CD8-positive, alpha-beta memory T cell (primary cell): ENCODE data around the gene AIG1. TPM values are rescaled to one million over a fixed set of nuclear protein-coding genes. Genes with fewer than 3 reads are reported as not detected.

Source experiments
- CTCF ChIA-PET: fragments of 350-600 bp; sonication (Branson Sonifier 250); formaldehyde crosslinking; loops from one replicate; lab custom pipeline; 2021; ENCODE audit warnings: antibody characterized with exemption; lab: Charles Lee
- POLR2A ChIA-PET: fragments of 350-600 bp; sonication (Branson Sonifier 250); formaldehyde crosslinking; loops from one replicate; lab custom pipeline; 2021; ENCODE audit warnings: antibody characterized with exemption; lab: Charles Lee
- DNase-seq, 5 donors: peaks; one replicate each; pipeline versions ENCODE4 v3.0.0 to v3.0.0-alpha.2; 2020 to 2022; ENCODE audit warnings: mixed read lengths in 1 of 5
- H3K27ac ChIP-seq: one replicate; pipeline ENCODE4 v1.7.0; 2013; ENCODE audit warnings: low read depth, mild to moderate bottlenecking, low read length, moderate library complexity
- H3K27me3 ChIP-seq: 2 replicates; pipeline ENCODE4 v1.7.0; 2013; ENCODE audit warnings: low read length, mild to moderate bottlenecking; ENCODE audit not compliant: insufficient read depth, poor library complexity, severe bottlenecking
- H3K36me3 ChIP-seq: 2 replicates; pipeline ENCODE4 v1.7.0; 2013; ENCODE audit warnings: mild to moderate bottlenecking, low read length, moderate library complexity; ENCODE audit not compliant: insufficient read depth
- H3K4me1 ChIP-seq: 2 replicates; pipeline ENCODE4 v1.7.0; 2013; ENCODE audit warnings: mild to moderate bottlenecking, low read length, moderate library complexity; ENCODE audit not compliant: insufficient read depth
- H3K4me3 ChIP-seq: 2 replicates; pipeline ENCODE4 v1.7.0; 2013; ENCODE audit warnings: mild to moderate bottlenecking, low read length
- H3K9me3 ChIP-seq: 2 replicates; pipeline ENCODE4 v1.7.0; 2013; ENCODE audit warnings: mild to moderate bottlenecking, low read length
- H3K27ac Mint-ChIP-seq, 8 donors: one replicate each; pipeline ENCODE4 v1.8.0; 2020 to 2021; ENCODE audit warnings: mixed read lengths in 8 of 8, mild to moderate bottlenecking in 6 of 8, inconsistent platforms in 3 of 8, moderate library complexity in 3 of 8
- H3K27me3 Mint-ChIP-seq, 2 donors: one replicate each; pipeline ENCODE4 v1.8.0; 2020 to 2021; ENCODE audit warnings: mixed read lengths in 2 of 2, mild to moderate bottlenecking in 1 of 2, moderate library complexity in 1 of 2
- H3K36me3 Mint-ChIP-seq, 3 donors: one replicate each; pipeline ENCODE4 v1.8.0; 2020 to 2021; ENCODE audit warnings: mixed read lengths in 3 of 3, inconsistent platforms in 1 of 3, mild to moderate bottlenecking in 1 of 3
- H3K4me1 Mint-ChIP-seq, 3 donors: one replicate each; pipeline ENCODE4 v1.8.0; 2020 to 2021; ENCODE audit warnings: mixed read lengths in 3 of 3, inconsistent platforms in 1 of 3, mild to moderate bottlenecking in 1 of 3
- H3K4me3 Mint-ChIP-seq, 7 donors: one replicate each; pipeline ENCODE4 v1.8.0; 2020 to 2021; ENCODE audit warnings: mixed read lengths in 7 of 7, mild to moderate bottlenecking in 6 of 7, moderate library complexity in 4 of 7, inconsistent platforms in 2 of 7
- H3K9me3 Mint-ChIP-seq, 5 donors: one replicate each; pipeline ENCODE4 v1.8.0; 2020 to 2022; ENCODE audit warnings: mixed read lengths in 5 of 5, mild to moderate bottlenecking in 3 of 5, moderate library complexity in 2 of 5, inconsistent platforms in 1 of 5
- polyA plus RNA-seq: library from polyadenylated mRNA; unstranded; fragments of 300-500 nt; fragmentation: Illumina TruSeq; gene quantifications from one replicate; pipeline ENCODE4 v1.2.3, GENCODE V29; 2021
- total RNA-seq, 2 experiments: library from RNA; stranded (reverse); gene quantifications; one replicate each; pipeline ENCODE4 v1.2.3, GENCODE V29; 2021

The AIG1 gene
- total and polyA plus RNA-seq, 3 experiments from 2014 or later, result 6.9 to 17.3 (median 8.2) TPM

- no peaks in the 10 kb centered on the region for H3K9me3 Mint-ChIP-seq
- no peak overlapping the region for H3K27ac Mint-ChIP-seq
- peaks cover 0 to 4% of the 10 kb centered on the region in 2 donors for H3K27me3 Mint-ChIP-seq
- ChIA-PET POLR2A (no interaction called here), CTCF (no interaction called here)
- DNase-seq, result no peak
- no peak overlapping the region for H3K4me3 Mint-ChIP-seq
- H3K36me3 ChIP-seq, result no peaks in the 10 kb centered on the region
- no peak overlapping the region for H3K27ac ChIP-seq
- H3K4me1 ChIP-seq, result no peaks in the 10 kb centered on the region
- no peaks in the 10 kb centered on the region for H3K9me3 ChIP-seq
- H3K4me3 ChIP-seq, result no peak overlapping the region
- H3K27me3 ChIP-seq, result no peaks in the 10 kb centered on the region
- H3K36me3 Mint-ChIP-seq, result peaks cover 0 to 7% (median 0%) of the 10 kb centered on the region in 3 donors
- no peaks in the 10 kb centered on the region for H3K4me1 Mint-ChIP-seq
These were observed 202.2 kb downstream of the AIG1 start for GRCh38 chr6:143262859-143263258.

GRCh38 chr6:143264379-143264778 lies 203.7 kb downstream of the AIG1 start:
- no peaks in the 10 kb centered on the region for H3K4me1 ChIP-seq
- no peaks in the 10 kb centered on the region for H3K9me3 Mint-ChIP-seq
- H3K27me3 ChIP-seq, result no peaks in the 10 kb centered on the region
- peaks cover 0 to 4% (median 0%) of the 10 kb centered on the region in 3 donors for H3K36me3 Mint-ChIP-seq
- POLR2A ChIA-PET, result no interaction called here
- H3K27me3 Mint-ChIP-seq, result peaks cover 0 to 4% of the 10 kb centered on the region in 2 donors
- H3K36me3 ChIP-seq, result no peaks in the 10 kb centered on the region
- H3K27ac ChIP-seq, result no peak overlapping the region
- CTCF ChIA-PET, result no interaction called here
- H3K27ac Mint-ChIP-seq, result no peak overlapping the region
- H3K4me3 Mint-ChIP-seq, result no peak overlapping the region
- no peaks in the 10 kb centered on the region for H3K9me3 ChIP-seq
- no peaks in the 10 kb centered on the region for H3K4me1 Mint-ChIP-seq
- DNase-seq, result no peak
- H3K4me3 ChIP-seq, result no peak overlapping the region

GRCh38 chr6:143264986-143265764 lies 204.5 kb downstream of the AIG1 start:
- no peak for DNase-seq
- ChIA-PET CTCF (no interaction called here), POLR2A (no interaction called here)
- no peaks in the 10 kb centered on the region for H3K36me3 ChIP-seq
- H3K4me3 Mint-ChIP-seq, result no peak overlapping the region
- H3K4me1 ChIP-seq, result no peaks in the 10 kb centered on the region
- no peaks in the 10 kb centered on the region for H3K4me1 Mint-ChIP-seq
- no peaks in the 10 kb centered on the region for H3K27me3 ChIP-seq
- H3K9me3 ChIP-seq, result no peaks in the 10 kb centered on the region
- H3K4me3 ChIP-seq, result no peak overlapping the region
- H3K36me3 Mint-ChIP-seq, result no peaks in the 10 kb centered on the region
- no peak overlapping the region for H3K27ac ChIP-seq
- H3K27ac Mint-ChIP-seq, result no peak overlapping the region
- H3K9me3 Mint-ChIP-seq, result no peaks in the 10 kb centered on the region
- H3K27me3 Mint-ChIP-seq, result peaks cover 0 to 4% of the 10 kb centered on the region in 2 donors

GRCh38 chr6:143267760-143268159 lies 207.1 kb downstream of the AIG1 start:
- no peaks in the 10 kb centered on the region for H3K4me1 Mint-ChIP-seq
- no peaks in the 10 kb centered on the region for H3K9me3 Mint-ChIP-seq
- no peak overlapping the region for H3K4me3 Mint-ChIP-seq
- H3K27me3 ChIP-seq, result no peaks in the 10 kb centered on the region
- no peak overlapping the region for H3K27ac ChIP-seq
- H3K36me3 ChIP-seq, result no peaks in the 10 kb centered on the region
- H3K9me3 ChIP-seq, result no peaks in the 10 kb centered on the region
- ChIA-PET POLR2A (no interaction called here), CTCF (no interaction called here)
- H3K4me1 ChIP-seq, result no peaks in the 10 kb centered on the region
- H3K27me3 Mint-ChIP-seq, result peaks cover 0 to 4% of the 10 kb centered on the region in 2 donors
- H3K4me3 ChIP-seq, result no peak overlapping the region
- no peak overlapping the region for H3K27ac Mint-ChIP-seq
- DNase-seq, result no peak
- H3K36me3 Mint-ChIP-seq, result peaks cover 0 to 4% (median 0%) of the 10 kb centered on the region in 3 donors

GRCh38 chr6:143268439-143268838 lies 207.8 kb downstream of the AIG1 start:
- CTCF ChIA-PET, result no interaction called here
- Histone ChIP-seq H3K4me1 (no peaks in the 10 kb centered on the region), H3K4me3 (no peak overlapping the region), H3K9me3 (no peaks in the 10 kb centered on the region), H3K27ac (no peak overlapping the region), H3K27me3 (no peaks in the 10 kb centered on the region), H3K36me3 (no peaks in the 10 kb centered on the region)
- H3K27ac Mint-ChIP-seq, result no peak overlapping the region
- POLR2A ChIA-PET, result no interaction called here
- no peak overlapping the region for H3K4me3 Mint-ChIP-seq
- no peak for DNase-seq
- no peaks in the 10 kb centered on the region for H3K9me3 Mint-ChIP-seq
- H3K4me1 Mint-ChIP-seq, result no peaks in the 10 kb centered on the region
- H3K36me3 Mint-ChIP-seq, result peaks cover 0 to 8% (median 0%) of the 10 kb centered on the region in 3 donors
- peaks cover 0 to 4% of the 10 kb centered on the region in 2 donors for H3K27me3 Mint-ChIP-seq

GRCh38 chr6:143270026-143270425 lies 209.3 kb downstream of the AIG1 start:
- Histone ChIP-seq H3K27ac (no peak overlapping the region), H3K4me1 (no peaks in the 10 kb centered on the region), H3K36me3 (no peaks in the 10 kb centered on the region), H3K9me3 (no peaks in the 10 kb centered on the region), H3K4me3 (no peak overlapping the region), H3K27me3 (no peaks in the 10 kb centered on the region)
- peaks cover 0 to 8% (median 0%) of the 10 kb centered on the region in 3 donors for H3K36me3 Mint-ChIP-seq
- DNase-seq, result no peak
- no peak overlapping the region for H3K4me3 Mint-ChIP-seq
- peaks cover 0 to 4% of the 10 kb centered on the region in 2 donors for H3K27me3 Mint-ChIP-seq
- no peaks in the 10 kb centered on the region for H3K4me1 Mint-ChIP-seq
- POLR2A ChIA-PET, result no interaction called here
- CTCF ChIA-PET, result no interaction called here
- no peaks in the 10 kb centered on the region for H3K9me3 Mint-ChIP-seq
- H3K27ac Mint-ChIP-seq, result no peak overlapping the region

GRCh38 chr6:143271024-143271423 lies 210.3 kb downstream of the AIG1 start:
- no peak overlapping the region for H3K4me3 Mint-ChIP-seq
- no peak overlapping the region for H3K4me3 ChIP-seq

GRCh38 chr6:143276436-143276835 lies 215.7 kb downstream of the AIG1 start:
- DNase-seq, result no peak
- ChIA-PET POLR2A (no interaction called here), CTCF (no interaction called here)
- Histone ChIP-seq H3K36me3 (no peaks in the 10 kb centered on the region), H3K4me1 (no peaks in the 10 kb centered on the region), H3K27ac (no peak overlapping the region), H3K9me3 (no peaks in the 10 kb centered on the region), H3K27me3 (no peaks in the 10 kb centered on the region), H3K4me3 (no peak overlapping the region)
- Mint-ChIP-seq H3K36me3 (peaks cover 0 to 8% (median 0%) of the 10 kb centered on the region in 3 donors), H3K9me3 (no peaks in the 10 kb centered on the region), H3K27ac (no peak overlapping the region), H3K27me3 (no peaks in the 10 kb centered on the region), H3K4me1 (peaks cover 0 to 2% (median 0%) of the 10 kb centered on the region in 3 donors), H3K4me3 (no peak overlapping the region)

More at GRCh38 chr6:143271024-143271423, 210.3 kb downstream of the AIG1 start:
- Histone ChIP-seq H3K4me1 (no peaks in the 10 kb centered on the region), H3K36me3 (no peaks in the 10 kb centered on the region), H3K9me3 (no peaks in the 10 kb centered on the region), H3K27me3 (no peaks in the 10 kb centered on the region), H3K27ac (no peak overlapping the region)
- no peaks in the 10 kb centered on the region for H3K27me3 Mint-ChIP-seq
- CTCF ChIA-PET, result no interaction called here
- no peak for DNase-seq
- no peaks in the 10 kb centered on the region for H3K4me1 Mint-ChIP-seq
- peaks cover 0 to 8% (median 0%) of the 10 kb centered on the region in 3 donors for H3K36me3 Mint-ChIP-seq
- POLR2A ChIA-PET, result no interaction called here
- H3K27ac Mint-ChIP-seq, result no peak overlapping the region
- H3K9me3 Mint-ChIP-seq, result no peaks in the 10 kb centered on the region
